Parathyroid adenoma (tissue), 2 donors: Measurements from ENCODE around the gene DNAH11.

Experiments used
- H2AFZ ChIP-seq: fragments of 300-600 bp; sonication (generic); one replicate; pipeline ENCODE4 v1.7.0; 2017; ENCODE audit warnings: antibody characterized with exemption, mild to moderate bottlenecking
- H3K27ac ChIP-seq: fragments of 300-600 bp; sonication (generic); one replicate; pipeline ENCODE4 v1.7.0; 2017
- H3K27me3 ChIP-seq: fragments of 300-600 bp; sonication (generic); one replicate; pipeline ENCODE4 v1.7.0; 2017; ENCODE audit warnings: low read length; ENCODE audit not compliant: control insufficient read depth, insufficient read depth
- H3K36me3 ChIP-seq: fragments of 300-600 bp; sonication (generic); one replicate; pipeline ENCODE4 v1.7.0; 2017; ENCODE audit warnings: low read length; ENCODE audit not compliant: control insufficient read depth, insufficient read depth
- H3K4me1 ChIP-seq: fragments of 300-600 bp; sonication (generic); one replicate; pipeline ENCODE4 v1.7.0; 2017; ENCODE audit warnings: control low read depth
- H3K4me2 ChIP-seq: fragments of 300-600 bp; sonication (generic); one replicate; pipeline ENCODE4 v1.7.0; 2017; ENCODE audit warnings: low read length
- H3K4me3 ChIP-seq: fragments of 300-600 bp; sonication (generic); one replicate; pipeline ENCODE4 v1.7.0; 2017; ENCODE audit warnings: low read depth, low read length
- H3K79me2 ChIP-seq: fragments of 300-600 bp; sonication (generic); one replicate; pipeline ENCODE4 v1.7.0; 2017; ENCODE audit warnings: control low read depth
- H3K9ac ChIP-seq: fragments of 300-600 bp; sonication (generic); one replicate; pipeline ENCODE4 v1.7.0; 2017; ENCODE audit warnings: mild to moderate bottlenecking
- H3K9me3 ChIP-seq: fragments of 300-600 bp; sonication (generic); one replicate; pipeline ENCODE4 v1.7.0; 2017; ENCODE audit warnings: low read length; ENCODE audit not compliant: control insufficient read depth
- CTCF ChIP-seq: fragments of 300-600 bp; sonication (generic); IDR thresholded peaks from one replicate; pipeline ENCODE4 v1.7.0; 2017; ENCODE audit warnings: antibody characterized with exemption, mild to moderate bottlenecking
- donor health status: primary hyperparathyroidism.

DNAH11 gene

DNA sequence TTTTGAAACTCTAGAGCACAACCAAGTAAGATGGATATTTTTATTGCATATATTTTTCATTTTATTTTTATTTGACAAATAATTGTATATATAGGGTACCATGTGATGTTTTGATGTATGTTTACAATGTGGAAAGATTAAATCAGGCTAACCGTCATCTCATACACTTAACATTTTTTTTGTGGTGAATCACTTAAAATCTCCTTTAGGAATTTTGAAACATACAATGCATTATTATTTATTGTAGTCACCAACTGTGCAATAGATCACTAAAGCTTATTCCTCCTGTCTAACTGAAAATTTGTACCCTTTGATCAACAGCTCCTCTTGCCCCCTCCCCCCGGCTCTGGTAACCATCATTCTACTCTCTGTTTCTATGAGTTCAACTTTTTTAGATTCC is 77.2 kb downstream of the DNAH11 start:
- no peak overlapping the region for H2AFZ ChIP-seq
- H3K9me3 ChIP-seq, result no peaks in the 10 kb centered on the region
- peaks cover 9% of the 10 kb centered on the region for H3K79me2 ChIP-seq
- no peaks in the 10 kb centered on the region for H3K27me3 ChIP-seq
- peaks cover 14% of the 10 kb centered on the region for H3K36me3 ChIP-seq
- peak overlapping the region; percentile 100 for H3K27ac ChIP-seq
- TF ChIP-seq CTCF, result no peak
- H3K4me3 ChIP-seq, result no peak overlapping the region
- no peak overlapping the region for H3K4me2 ChIP-seq
- peaks cover 46% of the 10 kb centered on the region for H3K4me1 ChIP-seq
- no peak overlapping the region for H3K9ac ChIP-seq

GRCh38 chr7:21624320-21624719 is 81.5 kb downstream of the DNAH11 start:
- Histone ChIP-seq H2AFZ (no peak overlapping the region), H3K9ac (no peak overlapping the region), H3K79me2 (peaks cover 28% of the 10 kb centered on the region), H3K4me3 (no peak overlapping the region), H3K9me3 (peaks cover 8% of the 10 kb centered on the region), H3K27me3 (no peaks in the 10 kb centered on the region), H3K27ac (peak overlapping the region; percentile 39), H3K4me1 (peaks cover 23% of the 10 kb centered on the region), H3K36me3 (peaks cover 23% of the 10 kb centered on the region), H3K4me2 (peak overlapping the region; percentile 5)
- no peak for TF ChIP-seq CTCF

- H2AFZ ChIP-seq, result no peak overlapping the region
- H3K79me2 ChIP-seq, result peaks cover 7% of the 10 kb centered on the region
- H3K9me3 ChIP-seq, result no peaks in the 10 kb centered on the region
- H3K27me3 ChIP-seq, result no peaks in the 10 kb centered on the region
- no peak for TF ChIP-seq CTCF
- peak overlapping the region; percentile 39 for H3K9ac ChIP-seq
- peaks cover 16% of the 10 kb centered on the region for H3K36me3 ChIP-seq
- H3K4me1 ChIP-seq, result peaks cover 87% of the 10 kb centered on the region
- H3K27ac ChIP-seq, result peak overlapping the region; percentile 100
- no peak overlapping the region for H3K4me2 ChIP-seq
- H3K4me3 ChIP-seq, result no peak overlapping the region
Observed at GRCh38 chr7:21636694-21637093, 93.9 kb downstream of the DNAH11 start.

- TF ChIP-seq CTCF, result no peak
- peak overlapping the region; percentile 100 for H3K27ac ChIP-seq
Observed at GRCh38 chr7:21639206-21639868, 96.5 kb downstream of the DNAH11 start.

GRCh38 chr7:21640105-21640504 is 97.3 kb downstream of the DNAH11 start:
- peaks cover 23% of the 10 kb centered on the region for H3K79me2 ChIP-seq
- peaks cover 94% of the 10 kb centered on the region for H3K4me1 ChIP-seq
- peak overlapping the region; percentile 38 for H3K9ac ChIP-seq
- peak overlapping the region; percentile 36 for H3K4me2 ChIP-seq
- H3K4me3 ChIP-seq, result peak overlapping the region; percentile 20
- H3K36me3 ChIP-seq, result peaks cover 16% of the 10 kb centered on the region
- H3K27ac ChIP-seq, result peak overlapping the region; percentile 100
- H3K27me3 ChIP-seq, result no peaks in the 10 kb centered on the region
- H2AFZ ChIP-seq, result no peak overlapping the region
- H3K9me3 ChIP-seq, result no peaks in the 10 kb centered on the region
- TF ChIP-seq CTCF, result no peak

More at GRCh38 chr7:21639206-21639868, 96.5 kb downstream of the DNAH11 start:
- Histone ChIP-seq H2AFZ (no peak overlapping the region), H3K4me2 (peak overlapping the region; percentile 36), H3K27me3 (no peaks in the 10 kb centered on the region), H3K9me3 (no peaks in the 10 kb centered on the region), H3K4me3 (peak overlapping the region; percentile 20), H3K4me1 (peaks cover 94% of the 10 kb centered on the region), H3K79me2 (peaks cover 23% of the 10 kb centered on the region), H3K36me3 (peaks cover 16% of the 10 kb centered on the region), H3K9ac (peak overlapping the region; percentile 38)
